Stimulated activated CD4-positive, alpha-beta T cell treated with anti-CD3 and anti-CD28 coated beads, Interleukin-1b, Interleukin-23, amount 100 ng/mL, for 24 hours (primary cell): ENCODE measurements around the gene PROCA1.
A peak's percentile ranks its signal among the peaks of the same experiment; 100 is the strongest.
"Not testable (repeated sequence)": the region's sequence is repeated elsewhere in the genome, so short reads cannot be mapped to it uniquely, and the experiment has no call there.

Experiments used
- DNase-seq, 4 experiments: peaks; one replicate each; pipeline ENCODE4 v3.0.0-alpha.2; 2020; ENCODE audit warnings: low read depth in 4 of 4, low spot score in 1 of 4

PROCA1 gene

DNA sequence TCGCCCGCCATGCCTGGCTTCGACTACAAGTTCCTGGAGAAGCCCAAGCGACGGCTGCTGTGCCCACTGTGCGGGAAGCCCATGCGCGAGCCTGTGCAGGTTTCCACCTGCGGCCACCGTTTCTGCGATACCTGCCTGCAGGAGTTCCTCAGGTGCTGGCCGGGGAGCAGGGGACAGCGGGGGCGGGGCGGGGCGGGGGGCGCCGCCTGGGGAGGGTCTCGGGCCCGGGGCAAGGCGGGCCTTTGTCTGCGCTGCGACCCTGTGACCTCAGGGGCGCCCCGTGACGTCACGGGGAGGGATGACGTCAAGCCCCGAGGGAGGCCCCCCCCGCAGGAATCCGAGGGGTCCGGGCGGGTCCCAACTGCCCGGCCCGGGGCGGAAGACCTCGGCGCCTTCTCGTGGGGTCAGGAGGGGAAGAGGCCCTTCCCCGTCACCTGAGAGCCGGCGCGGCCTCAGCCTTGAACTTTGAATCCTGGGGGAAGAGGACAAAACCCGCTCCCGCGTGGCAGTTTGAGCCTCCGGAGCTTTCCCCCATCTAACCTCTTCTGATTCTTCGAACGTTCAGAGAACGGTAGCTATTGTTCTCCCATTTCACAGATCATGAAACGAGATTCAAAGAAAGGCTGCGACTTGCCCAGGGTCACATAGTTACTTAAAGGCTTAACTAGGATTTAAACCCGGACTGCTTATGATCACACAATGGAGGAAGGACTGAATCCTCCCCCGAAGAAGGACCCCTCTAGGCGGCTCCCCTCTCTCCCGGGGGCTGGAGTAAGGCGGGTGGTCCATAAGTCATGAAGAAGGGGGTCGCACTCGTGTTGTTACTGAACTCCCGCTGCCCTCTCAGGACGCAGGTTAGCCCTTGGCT lies 32.6 kb upstream of the PROCA1 start:
- peak in 2 of 4 experiments; percentile 43 to 64 for DNase-seq

DNA sequence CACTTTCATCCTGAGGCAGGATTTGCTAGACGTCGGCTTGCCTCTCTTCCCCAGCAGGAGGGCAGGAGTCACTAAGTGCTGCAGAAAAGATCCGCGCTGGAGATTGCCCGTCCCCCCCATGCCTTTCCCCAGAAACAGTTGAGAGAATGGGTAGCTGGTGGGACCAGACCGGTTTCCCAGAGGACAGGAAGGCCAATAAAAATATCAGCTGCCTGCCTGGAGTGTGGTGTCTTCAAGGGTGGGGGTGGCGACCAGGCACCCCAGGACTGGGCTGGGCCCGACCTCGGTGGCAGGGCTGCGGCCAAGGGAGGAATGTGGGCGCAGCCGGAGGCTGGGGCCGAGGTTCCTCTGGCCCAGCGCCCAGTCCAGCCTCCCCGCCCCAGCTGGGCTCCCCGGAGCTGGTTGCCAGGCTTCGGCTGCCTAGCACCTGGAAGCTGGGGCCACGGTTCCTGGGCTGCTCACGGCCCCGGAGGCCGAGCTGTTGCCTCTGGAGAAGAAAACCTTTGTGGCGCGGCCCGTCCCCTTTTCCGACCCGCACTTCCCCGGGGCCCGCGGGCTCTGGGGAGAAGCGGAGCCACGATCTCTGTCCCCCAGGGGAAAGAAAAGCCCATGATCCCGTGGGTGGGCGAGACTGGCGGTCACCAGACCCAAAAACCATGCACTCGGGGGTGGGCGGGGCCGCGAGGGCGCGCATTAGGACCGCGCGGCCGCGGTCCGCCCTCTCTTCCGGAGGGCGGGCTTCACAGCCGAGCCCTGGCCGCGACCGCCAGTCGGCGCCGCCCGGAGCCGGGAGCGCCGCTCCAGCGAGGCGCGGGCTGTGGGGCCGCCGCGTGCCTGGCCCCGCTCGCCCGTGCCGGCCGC lies 31.8 kb upstream of the PROCA1 start, which contains the start of gene TRAF4:
TRAF4 (plus strand) TSS at position 769 of the 861 bp plus-strand sequence. CDS start 102 bp downstream, outside the sequence.
- DNase-seq: peak in 2 of 4 experiments; percentile 65 to 80

DNA sequence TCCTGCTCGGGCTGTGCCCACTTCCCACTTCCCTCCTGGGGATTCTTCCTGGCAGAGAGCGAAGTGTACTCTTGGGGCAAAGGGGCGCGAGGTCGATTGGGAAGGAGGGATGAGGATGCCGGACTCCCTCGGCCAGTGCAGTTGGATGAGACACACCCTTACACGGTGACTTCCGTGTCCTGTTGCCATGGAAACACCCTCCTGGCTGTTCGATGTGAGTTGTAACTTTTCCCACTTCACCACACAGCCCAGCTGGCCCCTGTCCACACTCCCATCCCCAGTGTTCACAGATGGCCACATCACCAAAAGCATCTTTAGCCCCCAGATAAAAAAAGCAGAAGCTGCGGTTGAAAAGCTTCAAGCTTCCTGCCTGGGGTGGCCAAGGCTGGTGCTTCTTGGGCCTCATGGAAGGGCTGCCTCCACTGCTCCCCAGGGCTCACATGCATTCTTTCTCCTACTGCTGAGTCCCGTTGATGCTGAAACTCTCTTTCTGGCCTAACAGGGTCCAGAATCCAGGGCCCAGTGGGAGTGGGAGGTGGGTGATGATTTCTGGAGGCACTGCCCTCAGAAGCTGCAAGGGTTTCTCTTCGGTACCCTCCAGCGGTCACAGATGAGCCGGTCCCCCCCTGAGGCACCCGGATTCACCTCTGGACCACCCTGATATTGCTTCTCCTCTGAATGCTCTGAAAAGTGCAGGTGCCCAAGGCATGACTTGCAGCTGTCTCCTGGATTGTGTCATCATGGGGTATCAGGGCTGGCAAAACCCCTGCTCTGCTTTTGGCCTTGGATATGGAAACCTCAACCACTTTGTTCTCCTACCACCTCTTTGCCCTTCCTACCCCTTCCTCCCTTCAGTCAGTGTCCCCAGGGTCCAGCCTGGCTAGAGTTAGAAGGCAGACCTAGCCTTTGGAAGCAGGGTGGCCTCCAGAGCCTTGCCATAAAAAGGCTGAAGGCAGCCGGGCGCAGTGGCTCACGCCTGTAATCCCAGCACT lies 30.0 kb upstream of the PROCA1 start:
- no peak for DNase-seq

DNA sequence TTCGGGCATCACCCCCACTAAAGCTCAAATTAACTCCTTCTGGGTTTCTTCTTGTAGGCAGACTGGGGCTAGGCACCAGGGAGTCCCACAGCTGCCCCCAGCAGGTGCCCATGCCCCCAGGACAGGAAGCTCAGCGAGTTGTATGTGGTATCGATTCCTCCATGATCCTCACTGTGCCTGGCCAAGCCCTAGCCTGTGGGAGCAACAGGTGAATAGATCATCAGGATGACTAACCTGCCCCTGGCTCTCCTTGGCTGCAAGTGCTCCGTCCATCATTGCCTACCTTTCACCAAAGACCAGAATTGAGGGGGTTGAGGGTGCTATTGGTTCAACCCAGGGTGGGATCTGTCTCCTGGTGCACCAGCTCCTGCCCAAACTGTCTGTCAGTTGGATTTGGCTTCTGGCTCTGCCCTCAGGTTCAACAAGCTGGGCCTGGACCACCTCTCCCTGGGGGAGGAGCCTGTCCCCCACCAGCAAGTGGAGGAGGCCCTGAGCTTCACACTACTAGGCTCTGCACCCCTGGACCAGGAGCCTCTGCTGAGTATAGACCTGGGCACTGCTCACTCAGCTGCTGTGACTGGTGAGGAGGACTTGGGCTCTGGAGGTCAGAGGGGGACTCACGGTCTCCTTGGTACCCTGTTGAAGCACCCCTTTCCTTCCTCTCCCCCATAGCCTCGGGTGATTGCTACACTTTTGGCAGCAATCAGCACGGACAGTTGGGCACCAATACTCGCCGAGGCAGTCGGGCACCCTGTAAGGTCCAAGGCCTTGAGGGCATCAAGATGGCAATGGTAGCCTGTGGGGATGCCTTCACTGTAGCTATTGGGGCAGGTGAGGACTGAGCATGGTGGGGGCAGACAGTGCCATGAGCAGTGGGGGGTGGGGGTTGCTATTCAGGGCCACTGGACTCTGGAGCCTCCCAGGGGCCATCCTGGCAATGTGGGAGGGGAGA lies 29.0 kb upstream of the PROCA1 start:
- DNase-seq: no peak

DNA sequence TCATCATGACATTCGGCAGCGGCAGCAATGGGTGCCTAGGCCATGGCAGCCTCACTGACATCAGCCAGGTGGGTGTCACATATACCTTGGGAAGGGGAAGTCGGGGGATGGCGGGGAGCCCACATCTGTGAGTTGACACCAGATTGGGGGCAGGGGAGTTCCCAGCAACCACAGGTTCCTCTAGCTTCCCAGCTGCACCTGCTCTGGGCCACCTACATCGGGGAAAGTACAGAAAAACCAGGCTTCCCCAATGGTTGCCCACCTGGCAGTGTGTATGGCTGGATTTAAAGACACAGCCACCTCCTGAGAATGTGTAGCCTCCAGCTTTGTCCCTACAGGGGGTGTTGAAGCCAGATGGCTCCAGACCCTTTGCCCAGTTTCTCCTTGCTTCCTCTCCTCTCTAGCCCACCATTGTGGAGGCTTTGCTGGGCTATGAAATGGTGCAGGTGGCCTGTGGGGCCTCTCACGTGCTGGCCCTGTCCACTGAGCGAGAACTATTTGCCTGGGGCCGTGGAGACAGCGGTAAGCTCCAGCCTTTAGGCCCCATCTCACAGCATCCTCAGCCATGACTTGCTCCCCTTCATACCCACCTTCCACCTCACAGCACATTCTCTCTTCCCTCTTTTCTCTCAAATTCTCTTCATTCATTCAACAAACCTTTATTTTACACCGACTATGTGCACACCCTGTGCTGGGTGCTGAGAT lies 27.1 kb upstream of the PROCA1 start:
- no peak for DNase-seq

DNA sequence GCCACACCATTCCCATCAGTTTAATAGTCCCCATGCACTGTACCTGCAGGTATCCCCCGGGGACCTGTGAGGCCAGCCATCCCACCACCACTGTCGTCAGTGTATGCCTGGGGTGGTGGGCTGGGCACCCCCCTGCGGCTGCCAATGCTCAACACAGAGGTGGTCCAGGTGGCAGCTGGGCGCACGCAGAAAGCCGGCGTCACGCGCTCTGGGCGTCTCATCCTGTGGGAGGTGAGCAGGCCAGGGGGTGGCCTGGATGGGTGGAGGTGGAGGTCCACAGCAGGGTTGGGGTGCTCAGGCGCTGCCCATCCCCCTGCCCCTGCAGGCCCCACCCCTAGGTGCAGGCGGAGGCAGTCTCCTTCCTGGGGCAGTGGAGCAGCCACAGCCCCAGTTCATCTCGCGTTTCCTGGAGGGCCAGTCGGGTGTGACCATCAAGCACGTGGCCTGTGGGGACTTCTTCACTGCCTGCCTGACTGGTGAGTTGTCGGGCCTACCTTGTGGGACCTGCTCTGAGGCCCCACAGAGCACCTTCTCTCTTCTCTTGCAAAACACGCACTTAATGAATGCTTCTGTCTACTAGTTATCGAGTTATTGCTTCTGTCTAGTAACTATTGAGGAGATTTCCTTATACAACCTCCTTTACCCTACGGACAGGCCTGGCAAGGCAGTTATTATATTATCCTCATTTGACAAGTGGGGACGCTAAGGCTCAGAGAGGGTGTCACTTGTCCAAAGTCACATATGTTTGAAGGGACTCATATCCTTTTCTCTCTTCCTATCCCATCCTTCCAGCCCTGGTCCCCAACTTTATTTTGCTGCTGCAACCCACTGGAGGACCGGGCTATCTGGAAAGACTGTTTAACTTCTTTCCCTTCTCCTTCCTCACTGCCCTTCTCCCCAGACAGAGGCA lies 26.3 kb upstream of the PROCA1 start:
- DNase-seq: no peak

DNA sequence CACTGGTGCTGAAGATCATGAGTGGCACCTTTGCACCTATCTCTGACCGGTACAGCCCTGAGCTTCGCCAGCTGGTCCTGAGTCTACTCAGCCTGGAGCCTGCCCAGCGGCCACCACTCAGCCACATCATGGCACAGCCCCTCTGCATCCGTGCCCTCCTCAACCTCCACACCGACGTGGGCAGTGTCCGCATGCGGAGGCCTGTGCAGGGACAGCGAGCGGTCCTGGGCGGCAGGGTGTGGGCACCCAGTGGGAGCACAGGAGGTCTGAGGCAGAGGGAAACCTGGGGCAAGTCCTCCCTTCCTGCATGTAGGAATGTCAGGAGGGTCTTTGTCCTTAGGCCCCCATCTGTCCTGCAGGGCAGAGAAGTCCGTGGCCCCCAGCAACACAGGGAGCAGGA lies 25.6 kb upstream of the PROCA1 start:
- no peak for DNase-seq

DNA sequence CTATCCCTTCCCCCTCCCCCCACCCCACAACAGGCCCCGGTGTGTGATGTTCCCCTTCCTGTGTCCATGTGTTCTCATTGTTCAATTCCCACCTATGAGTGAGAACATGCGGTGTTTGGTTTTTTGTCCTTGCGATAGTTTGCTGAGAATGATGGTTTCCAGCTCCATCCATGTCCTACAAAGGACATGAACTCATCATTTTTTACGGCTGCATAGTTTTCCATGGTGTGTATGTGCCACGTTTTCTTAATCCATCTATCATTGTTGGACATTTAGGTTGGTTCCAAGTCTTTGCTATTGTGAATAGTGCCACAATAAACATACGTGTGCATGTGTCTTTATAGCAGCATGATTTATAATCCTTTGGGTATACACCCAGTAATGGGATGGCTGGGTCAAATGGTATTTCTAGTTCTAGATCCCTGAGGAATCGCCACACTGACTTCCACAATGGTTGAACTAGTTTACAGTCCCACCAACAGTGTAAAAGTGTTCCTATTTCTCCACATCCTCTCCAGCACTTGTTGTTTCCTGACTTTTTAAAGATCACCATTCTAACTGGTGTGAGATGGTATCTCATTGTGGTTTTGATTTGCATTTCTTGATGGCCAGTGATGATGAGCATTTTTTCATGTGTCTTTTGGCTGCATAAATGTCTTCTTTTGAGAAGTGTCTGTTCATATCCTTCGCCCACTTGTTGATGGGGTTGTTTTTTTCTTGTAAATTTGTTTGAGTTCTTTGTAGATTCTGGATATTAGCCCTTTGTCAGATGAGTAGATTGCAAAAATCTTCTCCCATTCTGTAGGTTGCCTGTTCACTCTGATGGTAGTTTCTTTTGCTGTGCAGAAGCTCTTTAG lies 24.5 kb upstream of the PROCA1 start:
- not testable (repeated sequence) for DNase-seq

DNA sequence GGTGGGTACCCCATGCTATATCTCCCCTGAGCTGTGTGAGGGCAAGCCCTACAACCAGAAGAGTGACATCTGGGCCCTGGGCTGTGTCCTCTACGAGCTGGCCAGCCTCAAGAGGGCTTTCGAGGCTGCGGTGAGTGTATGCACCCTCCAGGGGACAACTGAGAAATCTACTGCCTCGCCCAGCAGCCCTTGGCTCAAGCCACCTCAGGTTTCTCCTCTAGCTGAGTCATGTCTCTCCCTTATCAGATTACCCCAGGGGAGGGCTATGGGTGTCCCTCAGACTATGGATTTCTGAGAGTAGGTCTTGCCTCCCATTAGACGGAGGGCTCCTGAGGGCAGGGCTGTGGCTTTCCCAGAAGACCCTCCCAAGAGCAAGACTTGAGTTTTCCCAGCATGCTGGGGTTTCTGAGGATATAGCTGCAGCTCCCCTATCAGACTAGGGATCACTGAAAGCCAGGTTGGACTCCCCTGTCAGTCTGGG lies 23.6 kb upstream of the PROCA1 start:
- DNase-seq: no peak

DNA sequence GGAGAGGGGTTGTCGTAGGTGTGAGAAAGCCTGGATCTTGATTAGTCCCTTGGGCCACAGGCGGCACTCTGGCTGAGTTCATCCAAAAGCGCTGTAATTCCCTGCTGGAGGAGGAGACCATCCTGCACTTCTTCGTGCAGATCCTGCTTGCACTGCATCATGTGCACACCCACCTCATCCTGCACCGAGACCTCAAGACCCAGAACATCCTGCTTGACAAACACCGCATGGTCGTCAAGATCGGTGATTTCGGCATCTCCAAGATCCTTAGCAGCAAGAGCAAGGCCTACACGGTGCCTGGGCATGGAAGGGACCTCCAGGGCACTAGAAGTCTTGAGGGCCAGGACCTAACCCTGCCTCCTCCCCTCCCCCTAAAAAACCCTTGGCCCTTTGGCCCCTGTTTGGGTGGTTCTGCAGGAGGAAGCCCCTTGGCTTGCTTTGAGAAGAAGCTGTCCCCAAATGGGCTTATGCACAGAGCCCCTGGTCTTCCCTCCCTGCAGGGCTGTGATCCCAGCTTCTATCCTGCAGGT lies 23.1 kb upstream of the PROCA1 start:
- DNase-seq: no peak

DNA sequence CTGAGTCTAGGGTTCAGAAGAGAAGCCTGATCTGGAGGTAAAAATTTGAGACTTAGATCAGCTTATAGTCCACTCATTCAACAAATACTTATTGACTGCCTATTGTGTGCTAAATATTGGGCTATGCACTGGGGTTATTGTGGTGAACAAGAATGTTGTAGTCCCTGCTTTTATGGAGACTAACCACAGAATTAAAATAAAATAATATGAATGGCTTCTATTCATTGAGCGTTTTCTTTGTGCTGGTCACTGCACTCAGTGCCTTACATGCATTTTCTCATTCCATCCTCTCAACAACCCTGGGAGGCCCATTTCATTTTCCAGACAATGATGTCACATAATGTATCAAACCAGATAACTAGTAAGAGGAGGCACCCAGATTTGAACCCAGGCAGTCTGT lies 21.7 kb upstream of the PROCA1 start:
- no peak for DNase-seq

DNA sequence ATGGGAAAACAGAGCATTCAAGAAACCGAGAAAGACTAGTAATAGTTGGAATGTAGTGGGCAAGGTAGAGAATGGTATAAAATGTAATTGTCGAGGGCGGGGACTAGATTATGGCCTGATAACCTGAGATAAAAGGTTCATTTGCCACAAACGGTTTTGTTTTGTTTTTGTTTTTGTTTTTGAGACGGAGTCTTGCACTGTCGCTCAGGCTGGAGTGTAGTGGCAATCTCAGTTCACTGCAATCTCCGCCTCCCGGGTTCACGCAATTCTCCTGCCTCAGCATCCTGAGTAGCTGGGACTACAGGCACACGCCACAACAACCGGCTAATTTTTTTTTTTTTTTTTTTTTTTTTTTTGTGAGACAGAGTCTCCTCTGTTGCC lies 18.3 kb upstream of the PROCA1 start:
- no peak for DNase-seq

DNA sequence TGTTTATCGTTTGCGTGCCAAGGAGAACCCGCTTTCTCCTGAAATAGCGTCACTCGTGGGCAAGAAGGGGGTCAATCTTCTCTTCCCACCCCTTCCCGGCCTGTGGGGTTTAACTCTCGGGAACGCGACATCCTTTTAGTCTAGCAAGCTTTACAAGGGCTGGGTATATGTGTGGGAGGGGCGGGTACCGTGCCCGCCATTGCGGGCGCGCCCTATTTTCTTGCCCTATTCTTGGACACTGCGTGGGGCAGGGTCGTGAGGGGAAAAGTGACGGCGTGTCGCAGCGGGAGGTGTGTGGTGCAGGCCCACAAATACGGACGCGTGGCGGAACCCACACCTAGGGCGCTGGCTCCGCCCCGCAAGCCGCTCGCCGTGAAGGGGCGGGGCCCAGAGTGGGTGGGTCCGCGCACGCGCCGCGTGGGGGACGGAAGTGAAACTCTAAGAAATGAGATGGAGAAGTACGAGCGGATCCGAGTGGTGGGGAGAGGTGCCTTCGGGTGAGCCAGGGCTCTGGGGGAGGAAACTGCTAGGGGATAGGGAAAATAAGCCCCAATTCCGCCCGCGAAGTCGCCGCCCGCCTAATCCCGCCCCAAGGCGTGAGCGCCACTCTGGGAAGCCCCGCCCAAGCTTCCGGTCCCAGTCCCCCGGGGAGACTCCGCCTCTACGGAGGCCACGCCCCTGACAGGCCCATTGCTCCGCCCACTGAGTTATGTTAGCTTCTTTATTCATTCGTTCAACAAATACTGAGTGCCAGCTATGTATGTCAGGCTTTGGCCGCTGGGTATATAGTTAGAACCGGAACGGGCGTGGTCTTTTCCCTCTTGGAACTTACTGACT lies 16.9 kb upstream of the PROCA1 start, which contains the start of gene NEK8:
NEK8 (plus strand) TSS at position 425 of the 837 bp plus-strand sequence; CDS start at position 451, 26 bp downstream.
- peak; percentile 96 to 97 (median 96) for DNase-seq

DNA sequence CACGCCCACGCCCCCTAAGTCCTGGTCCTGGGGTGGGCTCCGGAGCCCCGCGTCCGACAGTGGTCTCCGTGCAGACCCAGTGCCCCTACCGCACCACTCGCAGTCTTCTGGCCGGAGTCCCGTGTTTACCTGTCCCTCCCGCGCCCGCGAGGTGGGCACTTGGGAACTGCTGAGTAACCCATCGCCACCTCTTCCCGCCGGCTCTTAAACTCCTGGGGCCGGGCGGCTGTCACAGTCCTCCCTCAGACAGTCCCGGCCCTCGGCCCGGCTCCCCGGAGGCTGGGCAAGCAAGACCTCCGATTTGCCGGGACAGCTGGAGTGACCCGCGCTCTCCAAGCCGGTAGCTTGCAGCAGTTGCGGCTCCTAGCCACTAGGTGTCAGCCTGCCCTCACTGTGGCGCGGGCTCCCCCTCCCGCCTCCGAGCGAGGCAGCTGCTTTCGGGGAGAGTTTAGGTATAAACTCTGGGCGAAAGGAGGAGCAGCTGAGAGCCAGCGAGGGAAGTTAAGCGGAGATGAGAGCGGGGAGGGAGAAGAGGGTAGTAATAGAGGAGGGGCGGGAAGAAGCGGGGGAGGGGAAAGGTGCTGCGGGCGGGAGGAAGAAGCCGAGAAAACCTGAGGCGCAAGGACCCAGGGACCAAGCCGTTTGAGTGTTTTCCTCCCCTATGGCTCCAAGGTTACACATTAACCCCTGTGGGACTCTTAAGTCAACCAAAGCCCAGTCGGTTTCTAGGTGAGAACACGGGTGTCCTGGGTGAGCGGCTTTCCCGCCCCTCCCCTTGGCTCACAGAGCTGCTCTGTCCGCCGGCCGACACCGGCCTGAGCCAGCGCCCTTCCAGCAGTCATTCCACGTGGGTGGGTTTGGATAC lies 15.2 kb upstream of the PROCA1 start:
- peak; percentile 81 to 92 (median 86) for DNase-seq

DNA sequence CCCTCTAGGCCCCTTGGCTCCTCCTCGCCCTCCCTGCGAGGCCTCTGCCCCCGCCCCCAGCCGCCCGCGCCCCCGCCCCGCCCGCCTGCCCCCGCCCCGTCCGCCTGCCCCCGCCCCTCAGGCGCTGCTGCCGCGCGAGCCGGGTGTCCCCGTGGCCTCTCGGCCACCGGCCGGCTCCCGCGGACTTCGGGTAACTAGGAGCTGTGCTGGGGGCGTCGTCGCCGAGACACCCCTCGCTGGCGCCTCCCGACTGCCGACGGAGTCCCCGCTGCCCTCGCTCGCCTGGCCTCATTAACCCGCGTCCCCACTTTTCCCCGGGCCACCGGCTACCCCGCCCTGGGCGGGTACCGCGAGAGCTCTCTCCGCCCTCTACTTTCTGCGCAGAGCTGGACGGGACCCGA lies 14.5 kb upstream of the PROCA1 start, which contains the start of gene TLCD1:
TLCD1 (minus strand) TSS at position 8 of the 401 bp plus-strand sequence. CDS start 136 bp downstream, outside the sequence.
- peak in 2 of 4 experiments; percentile 71 to 75 for DNase-seq
